Right lobe of liver (tissue), 4 donors: ENCODE results near the gene ANKS1B.

Source experiments
- CTCF ChIP-seq, 4 donors: fragments of 200-600 bp in 3 of 4; fragments of 450-650 bp in 1 of 4; IDR thresholded peaks; one replicate each; pipeline versions ENCODE4 v1.5.1 to v1.8.0; 2016 to 2022; ENCODE audit warnings: antibody characterized with exemption in 4 of 4, mild to moderate bottlenecking in 2 of 4
- POLR2A ChIP-seq: fragments of 450-650 bp; IDR thresholded peaks from one replicate; pipeline ENCODE4 v1.6.1; 2017; ENCODE audit warnings: antibody characterized with exemption, mild to moderate bottlenecking
- donor health status: DM: no; HTN: no; CAD: no.
- donor health status: DM: no; HTN: no; CAD: no.
- donor health status: DM: no; HTN: yes; CAD: no.

- TF ChIP-seq CTCF (IDR thresholded peaks at IDR 0.05) (no peak), POLR2A (no peak)
Observed at GRCh38 chr12:99393763-99394162, 591.0 kb downstream of the ANKS1B start.
